HG02610 (cell line): Measurements from ENCODE around the gene IFFO2.

ENCODE experiments used
- ATAC-seq: cut with Tn5 transposase; IDR thresholded peaks from one replicate; pipeline ENCODE4 v1.9.1; 2021; ENCODE audit warnings: mild to moderate bottlenecking, moderate library complexity; ENCODE audit not compliant: unreplicated experiment

Gene IFFO2

DNA sequence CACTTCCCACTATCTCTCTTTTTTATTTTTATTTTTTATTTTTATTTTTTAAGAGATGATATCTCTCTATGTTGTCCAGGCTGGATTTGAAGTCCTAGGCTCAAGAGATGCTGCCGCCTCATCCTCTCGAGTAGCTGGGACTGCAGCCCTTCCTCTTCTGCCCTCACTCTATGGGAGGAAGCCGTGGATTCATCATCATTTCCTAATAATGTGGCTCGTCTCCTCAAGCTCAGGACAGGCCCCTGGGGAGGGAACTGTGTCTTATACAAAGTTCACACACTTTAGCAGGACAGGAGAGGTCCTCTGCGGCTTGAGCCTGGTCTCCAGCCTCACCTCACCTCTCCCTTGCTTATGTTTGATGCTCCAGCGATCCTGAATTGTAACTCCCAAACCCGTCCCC lies 16.5 kb upstream of the IFFO2 start:
- no peak for ATAC-seq

DNA sequence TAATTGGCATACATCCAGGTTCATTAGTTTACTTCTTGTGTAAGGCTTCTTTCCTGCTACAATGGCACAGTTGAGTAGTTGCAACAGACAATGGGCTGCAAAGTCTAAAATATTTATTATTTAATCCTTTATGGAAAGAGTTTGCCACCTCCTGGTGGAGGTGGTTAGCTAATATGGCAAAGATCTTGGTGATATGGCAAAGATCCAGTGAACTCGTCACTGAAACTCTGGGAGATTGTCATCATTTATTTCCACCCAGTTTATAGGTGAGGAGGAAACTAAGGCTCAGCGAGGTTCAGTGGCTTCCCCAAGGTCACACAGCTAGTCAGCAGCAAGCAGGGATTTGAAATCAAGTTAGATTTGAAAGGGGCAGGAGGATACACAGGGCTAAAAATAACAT lies 16.1 kb upstream of the IFFO2 start:
- ATAC-seq = no peak

DNA sequence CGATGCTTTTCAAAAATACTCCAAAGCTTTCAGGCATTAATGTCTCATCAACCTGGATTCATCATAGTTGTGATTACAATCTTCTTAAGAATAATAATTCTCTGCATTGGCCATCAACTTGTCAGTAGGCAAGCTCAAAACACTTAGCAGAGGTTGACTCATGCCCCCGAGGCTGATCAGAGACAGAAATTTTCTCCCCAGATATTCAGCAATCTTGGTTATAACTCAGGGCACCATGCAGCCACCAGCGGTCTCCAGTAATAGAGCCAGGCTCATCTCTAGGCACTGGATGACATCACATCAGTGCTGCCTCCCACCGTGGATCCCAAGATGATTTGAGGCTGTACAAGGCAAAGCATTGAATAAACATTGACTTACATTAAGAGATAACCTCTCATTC lies 14.3 kb upstream of the IFFO2 start:
- no peak for ATAC-seq

DNA sequence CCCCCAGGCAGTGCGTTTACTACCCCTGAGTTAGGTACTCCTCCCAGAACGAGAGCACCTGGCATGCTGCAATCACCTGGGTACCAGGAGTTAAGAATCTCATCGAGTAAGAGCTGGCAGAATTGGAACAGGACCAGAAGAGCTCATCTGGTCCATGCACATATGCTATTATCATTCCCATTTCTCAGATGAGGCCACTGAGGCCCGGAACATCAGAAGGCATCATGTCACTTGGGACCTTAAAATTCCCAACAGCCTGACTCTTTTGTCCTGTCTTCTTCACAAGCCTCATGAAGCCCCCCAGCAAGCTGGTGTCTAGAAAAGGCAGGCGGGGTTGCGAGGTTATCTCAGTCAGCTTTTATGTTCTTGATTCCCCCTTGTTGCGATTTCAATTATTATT lies 13.9 kb upstream of the IFFO2 start:
- no peak for ATAC-seq

DNA sequence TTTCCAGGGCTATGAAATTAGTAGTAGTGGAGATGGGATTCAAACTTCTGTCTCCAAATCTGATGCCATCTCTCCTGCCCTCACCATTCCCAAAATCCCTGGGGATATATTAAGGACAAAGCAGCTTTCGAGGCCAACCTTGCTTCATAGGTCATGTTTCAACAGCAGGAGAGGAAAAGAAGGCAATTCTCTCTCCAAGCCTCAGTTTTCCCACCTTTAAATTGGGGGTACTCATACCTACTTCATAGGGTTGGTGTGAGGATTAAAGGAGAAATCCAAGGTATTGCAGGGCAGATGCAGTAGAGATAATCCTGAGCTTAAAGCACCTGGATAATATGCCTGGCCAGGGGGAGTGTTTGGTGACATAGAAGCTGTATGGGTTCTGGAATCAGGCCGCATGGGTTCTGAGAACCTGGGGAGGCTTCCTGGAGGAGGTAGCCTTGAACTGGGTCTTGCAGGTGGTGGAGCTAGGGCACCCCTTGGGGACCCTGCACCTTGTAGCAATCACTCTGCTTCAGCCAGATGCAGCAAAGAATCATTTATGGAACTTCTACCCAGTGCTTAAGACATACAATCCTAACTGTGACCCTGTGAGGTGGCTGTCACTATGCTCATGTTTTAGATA lies 10.7 kb upstream of the IFFO2 start:
- no peak for ATAC-seq

DNA sequence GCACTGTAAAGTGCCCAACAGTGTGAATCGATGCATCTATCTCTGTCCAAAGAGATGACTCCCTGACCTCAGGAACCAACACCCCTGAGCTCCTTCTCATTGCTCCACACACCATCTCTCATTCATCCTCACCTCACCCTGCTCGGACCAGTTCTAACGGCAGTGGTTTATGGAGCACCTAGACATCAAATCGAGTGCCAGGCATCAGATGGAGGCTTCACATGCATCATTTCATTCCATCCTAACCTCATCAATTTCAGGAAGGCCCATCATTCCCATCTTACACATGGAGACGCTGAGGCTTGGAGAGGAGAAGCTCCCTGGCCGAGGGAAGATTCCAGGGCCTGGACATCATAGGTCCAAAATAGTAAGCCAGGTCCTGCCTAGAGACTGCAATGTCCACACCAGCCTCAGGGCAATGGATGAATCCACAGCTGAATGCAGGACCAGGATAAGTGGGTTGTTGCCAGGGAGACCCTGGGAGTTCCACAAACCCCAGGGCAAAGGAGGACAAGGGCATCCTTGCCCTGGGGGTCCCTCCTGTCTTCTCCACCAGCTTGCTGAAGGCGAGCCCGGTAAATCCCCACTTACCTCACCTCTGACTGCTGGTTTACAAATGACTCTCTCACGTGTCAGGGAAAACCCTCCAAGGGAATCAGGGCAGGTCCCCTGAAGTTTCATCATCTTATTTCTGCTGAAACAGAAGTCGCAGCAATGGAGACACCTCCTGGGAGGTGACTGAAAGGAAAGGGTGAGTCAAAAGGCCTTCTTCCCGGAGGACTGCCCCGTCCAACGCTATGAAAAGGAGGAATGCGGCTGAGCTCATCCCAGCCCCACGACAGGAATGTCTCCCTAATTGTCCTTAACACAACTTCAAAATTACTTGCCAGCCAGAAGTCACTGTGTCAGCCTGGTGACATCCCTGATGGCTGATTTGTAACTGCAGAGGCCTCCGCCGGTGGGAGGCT lies 9.0 kb upstream of the IFFO2 start:
- no peak for ATAC-seq

DNA sequence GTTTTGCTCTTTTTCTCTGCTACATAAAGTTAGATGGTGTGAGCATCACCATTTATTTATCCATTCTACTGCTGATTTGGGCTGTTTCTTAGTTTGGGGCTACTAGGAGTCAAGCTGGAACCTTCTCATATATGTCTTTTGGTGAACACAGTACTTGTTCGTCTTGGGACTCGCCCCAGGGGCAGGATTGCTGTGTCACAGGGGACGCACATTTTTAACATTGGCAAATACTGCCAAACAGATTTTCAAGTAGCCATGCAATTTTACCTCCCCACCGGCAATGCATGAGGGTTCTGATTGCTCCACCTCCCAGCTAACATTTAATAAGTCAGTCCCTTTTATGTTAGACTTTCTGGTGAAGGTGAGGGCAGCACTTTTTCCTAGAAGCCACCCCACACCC lies 7.5 kb upstream of the IFFO2 start:
- no peak for ATAC-seq

DNA sequence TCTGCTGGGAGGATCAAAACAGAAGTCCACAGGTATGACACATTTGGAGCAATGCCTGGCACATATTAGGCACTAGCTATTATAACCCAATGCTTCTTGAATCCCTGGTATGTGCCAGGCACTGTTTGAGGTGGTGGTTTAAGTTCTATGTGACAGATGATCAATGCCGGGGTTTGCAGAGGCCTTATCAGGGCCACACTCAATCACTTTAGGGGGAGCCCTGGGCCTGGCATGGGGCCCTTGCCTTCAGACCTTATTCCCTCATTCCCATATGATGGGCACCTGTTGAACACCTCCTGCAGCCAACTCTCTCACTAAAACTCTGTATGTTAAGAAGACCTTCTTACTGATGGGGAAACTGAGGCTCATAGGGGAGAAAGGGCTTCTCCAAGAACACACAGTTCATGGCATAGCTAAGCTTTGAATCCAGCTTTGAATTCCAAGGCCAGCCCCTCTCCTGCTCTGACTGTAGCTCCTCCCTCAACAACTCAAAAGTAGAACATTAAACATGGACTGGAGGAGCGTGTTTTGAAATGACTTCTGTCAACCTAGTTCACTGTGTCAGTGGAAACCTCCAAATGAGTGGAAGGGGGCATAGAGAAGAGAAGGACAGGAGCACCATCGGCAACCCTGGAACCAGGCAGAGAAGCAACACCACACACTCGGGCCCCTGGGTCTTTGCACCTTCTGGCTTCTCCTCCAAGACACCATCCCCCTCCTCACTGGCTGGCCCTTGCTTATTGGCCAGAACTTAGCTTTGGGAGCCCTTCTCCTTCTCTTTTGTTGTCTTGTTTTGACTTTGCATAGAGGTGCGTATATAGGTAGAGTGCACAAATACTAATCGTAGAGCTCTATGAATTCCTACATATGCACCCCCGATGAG lies 6.6 kb upstream of the IFFO2 start:
- ATAC-seq = no peak

DNA sequence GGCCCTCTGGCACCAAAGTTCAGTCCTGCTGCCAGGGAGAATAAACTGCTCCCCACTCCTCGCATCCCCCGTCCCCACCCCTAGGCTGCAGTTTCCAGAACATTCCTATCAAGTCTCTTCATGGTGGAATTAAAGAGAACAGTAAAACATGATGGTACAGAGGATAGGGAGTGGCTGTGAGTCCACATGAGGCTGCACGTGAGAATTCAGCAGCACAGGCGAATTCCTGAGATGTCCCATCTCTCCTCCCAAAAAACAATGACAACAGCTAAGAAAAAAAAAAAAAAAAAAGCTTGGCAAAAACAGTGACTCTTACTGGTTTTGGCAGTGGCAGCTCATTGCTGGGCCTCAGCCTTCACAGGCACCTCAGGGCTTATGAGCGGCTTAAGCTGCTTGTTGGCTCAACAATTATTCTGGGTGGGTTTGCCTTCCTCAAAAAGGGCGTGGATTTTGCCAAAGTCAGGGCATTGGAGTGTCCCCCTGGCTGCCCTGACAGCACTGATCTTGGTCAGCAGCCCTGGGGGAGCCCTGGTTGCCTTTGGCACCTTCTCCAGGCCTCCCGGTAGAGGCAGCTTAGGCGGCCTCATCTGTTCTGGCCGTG lies 5.7 kb upstream of the IFFO2 start:
- no peak for ATAC-seq

DNA sequence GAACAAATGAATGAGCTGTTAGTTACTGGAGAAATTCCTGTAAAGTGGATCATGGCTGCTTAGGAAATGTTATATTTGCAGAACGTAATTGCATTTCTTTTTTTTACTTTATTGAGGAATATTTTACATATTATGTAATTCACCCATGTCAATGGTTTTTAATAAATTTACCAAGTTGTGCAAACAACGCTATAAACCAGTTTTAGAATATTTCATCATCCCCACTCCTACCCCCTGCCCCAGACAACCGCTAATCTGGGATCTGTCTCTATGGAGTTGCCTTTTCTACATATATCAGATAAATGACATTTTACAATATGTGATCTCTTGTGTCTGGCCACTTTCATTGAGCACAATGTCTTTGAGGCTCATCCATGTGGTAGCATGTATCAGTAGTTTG lies 4.3 kb upstream of the IFFO2 start:
- no peak for ATAC-seq

DNA sequence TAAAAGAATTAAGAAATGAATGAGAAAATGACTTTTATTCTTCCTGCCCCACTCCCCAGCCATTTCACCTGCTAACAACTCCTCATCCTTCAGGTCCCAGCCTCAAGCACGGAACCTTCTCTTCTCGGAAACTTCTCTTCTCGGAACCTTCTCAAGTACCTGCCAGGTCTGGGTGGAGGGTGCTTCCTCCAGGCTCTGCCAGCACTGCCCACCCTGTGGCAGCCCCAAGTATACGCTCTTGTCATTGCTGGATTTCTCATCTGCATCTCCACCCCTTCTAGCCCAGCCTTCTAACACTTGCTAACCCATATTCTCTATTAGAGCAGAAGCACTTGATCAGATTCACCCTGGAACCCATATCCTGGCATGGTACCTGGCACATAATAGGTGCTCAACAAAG lies 3.9 kb upstream of the IFFO2 start:
- no peak for ATAC-seq

DNA sequence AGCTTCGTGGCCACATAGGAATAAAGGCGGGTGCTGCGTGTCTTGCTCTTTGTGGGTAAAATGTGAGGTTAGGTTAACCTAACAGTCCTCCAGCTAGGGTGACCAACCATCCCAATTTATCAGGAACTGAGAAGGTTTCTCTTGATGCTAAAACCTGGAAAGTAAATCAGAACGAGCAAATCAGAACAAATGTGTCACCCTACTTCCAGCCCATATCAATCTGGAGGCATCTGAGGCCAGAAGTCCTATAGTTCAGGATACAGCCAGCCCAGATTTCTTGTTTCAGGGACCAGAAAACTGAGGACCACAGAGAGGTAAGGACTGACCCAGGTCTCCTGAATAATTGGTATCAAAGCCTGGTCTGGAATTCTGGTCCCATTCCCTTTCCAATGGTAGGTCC lies 3.1 kb upstream of the IFFO2 start:
- ATAC-seq = no peak

DNA sequence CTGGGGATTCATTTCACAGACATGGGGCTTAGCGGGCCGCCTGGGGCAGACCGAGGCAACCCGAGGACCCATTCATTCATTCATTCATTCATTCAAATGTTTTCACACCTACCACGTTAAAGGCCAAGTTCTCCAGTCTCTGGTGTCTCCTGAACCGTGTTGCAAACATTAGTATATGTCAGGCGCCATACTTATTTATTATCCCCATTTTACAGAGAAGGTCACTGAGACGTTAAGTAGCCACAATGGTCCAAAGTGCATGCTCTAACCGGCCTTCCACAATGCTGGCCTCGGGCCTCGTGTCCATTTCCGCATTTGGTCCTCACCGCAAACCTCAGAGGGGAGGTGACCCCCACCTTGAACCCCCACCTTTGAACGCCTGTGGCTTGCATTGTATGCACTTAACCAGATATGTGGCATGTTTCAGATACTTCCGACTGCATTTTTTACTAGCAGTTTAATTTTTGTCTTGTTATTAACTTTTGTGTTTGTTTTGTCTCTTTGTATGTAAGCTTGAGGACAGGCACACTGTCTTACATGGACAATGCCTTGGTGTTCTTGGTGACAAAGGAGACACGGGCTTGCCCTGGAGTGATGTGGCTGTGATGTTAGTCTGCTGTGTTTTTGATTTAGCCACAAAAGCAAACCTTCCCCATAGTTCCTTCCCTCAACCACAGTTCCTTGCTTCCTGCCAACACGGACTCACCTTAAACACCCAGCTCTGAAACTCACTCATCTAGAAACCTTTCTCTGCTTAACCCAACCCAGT lies 1.2 kb upstream of the IFFO2 start:
- ATAC-seq = no peak

DNA sequence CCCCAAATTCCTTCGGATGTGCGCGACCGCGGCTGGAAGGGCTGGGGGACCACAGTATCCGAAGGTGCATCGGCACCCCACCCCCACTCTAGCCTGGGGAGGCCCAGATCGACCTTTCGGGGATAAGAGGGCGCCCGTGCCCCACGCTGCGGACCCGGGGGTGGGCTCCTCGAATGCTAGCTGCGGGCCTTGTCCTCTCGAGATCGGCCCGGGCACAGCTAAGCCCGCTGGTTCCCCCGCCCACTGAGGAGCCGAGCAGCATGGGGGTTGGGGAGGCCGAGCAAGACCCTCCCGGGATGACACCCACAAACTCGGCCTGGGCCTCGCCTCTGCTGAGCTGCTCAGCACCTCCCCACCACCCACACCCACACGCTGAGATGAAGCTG lies 653 bp upstream of the IFFO2 start:
- no peak for ATAC-seq

DNA sequence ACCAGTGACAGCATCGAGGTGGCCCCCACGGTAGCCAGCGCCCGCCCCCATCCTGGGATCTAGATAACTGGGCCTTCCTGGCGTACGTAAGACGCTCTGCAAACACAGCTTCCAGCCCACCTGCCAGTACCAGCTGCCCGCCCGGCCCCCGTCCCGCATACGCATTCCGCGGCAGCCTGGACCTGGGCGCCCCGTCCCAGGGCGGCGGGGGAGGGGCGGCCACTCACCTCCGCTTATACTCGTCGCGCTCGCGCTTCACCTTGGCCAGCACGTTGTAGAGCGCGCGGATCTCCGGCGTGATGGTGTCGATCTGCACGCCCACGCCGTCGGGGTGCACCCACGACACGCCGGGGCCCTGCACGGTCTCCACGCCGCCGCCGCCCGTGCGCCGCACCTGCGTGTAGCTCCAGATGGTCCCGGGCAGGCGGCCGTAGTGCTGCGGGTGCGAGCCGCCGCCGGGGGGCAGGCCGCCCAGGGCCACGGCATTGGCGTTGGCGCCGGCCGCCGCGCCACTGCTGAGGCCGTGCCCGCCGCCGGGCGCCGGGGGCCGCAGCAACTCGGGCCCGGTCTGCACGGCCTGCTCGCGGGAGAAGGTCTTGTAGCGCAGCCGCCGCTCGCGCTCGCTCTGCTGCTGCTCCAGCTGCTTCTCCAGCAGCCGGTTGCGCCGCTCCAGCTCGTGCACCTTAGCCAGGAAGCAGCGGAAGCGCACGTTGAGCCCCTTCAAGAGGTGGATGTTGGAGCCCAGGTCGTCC lies 859 bp downstream of the IFFO2 start:
- peak; percentile 7 for ATAC-seq

DNA sequence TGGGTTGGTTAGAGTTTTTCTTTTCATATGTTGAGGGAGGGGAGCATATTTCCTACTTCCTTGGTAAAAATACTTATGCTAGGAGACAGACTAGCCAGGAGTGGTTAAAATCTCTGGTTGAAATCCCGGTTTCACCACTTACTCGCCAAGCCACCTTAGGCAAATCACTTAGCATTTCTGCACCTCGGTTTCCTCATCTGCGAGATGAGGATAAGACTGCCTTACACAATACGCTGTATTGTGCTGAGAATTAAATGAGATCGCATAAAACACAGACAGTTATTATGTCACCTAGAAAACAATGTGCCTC lies 1.4 kb downstream of the IFFO2 start:
- no peak for ATAC-seq

DNA sequence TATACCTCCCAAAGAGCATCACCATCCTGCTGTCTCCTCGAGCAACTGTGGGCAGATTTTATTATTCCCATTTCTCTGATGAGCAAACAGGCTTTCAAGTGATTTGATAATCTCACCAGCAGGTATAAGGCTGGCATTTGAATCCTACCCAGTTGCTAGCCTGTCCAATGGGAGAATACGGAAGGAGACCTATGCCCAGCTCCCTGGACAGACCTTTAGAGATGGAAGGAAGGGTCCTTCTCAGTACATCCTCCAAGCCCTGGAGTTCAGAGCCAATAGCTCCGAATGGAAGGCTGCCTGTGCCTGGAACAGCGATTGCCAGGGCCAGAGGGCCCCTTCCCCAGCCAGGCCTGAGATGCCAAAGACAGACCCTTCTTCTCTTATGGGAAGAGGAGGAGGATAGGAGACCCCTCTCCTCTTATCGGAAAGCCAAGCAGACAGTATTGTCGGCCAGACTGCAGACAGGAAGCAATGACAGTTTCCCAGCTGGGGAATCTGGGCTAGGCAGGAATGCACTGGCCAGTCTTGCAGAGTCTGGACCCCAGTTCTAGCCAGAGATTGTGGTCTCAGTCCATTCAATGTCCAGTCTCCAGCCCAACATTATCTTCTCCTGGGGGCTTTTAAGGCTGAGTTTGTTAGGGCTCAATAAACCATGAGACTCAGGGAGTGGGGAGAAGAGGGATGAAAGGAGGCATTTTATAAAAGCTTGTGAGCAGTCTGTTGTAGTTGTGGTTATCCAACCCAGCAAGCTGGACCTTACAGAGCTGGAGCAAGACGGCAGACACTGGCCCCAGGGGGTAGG lies 2.0 kb downstream of the IFFO2 start:
- ATAC-seq = no peak

DNA sequence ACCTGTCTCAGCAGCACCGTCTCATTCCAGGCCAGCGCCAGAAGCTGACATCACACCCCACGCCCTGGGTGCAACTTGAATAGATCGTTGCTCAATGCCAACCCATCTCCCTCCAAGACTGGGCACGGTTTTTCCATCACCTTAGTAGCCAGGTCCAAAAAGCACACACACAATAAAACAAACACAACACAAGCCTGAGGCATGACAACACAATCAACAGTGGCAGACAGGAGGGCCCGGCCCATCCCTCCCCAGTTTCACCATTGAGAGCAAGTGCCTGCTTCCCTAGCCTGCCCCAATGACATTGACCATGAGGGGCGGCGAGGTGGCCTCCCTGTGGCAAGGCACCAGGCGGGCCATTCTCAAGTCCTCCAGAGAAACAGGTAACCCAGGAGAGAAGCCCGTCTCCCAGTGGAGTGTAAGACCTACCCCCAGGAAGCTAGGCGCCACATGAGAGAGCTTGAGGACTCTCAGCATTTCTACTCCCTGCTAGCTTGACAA lies 2.7 kb downstream of the IFFO2 start:
- no peak for ATAC-seq
